Trophoblast cell (in vitro differentiated cells and primary cell): ENCODE data around the gene PRKAB1. TPM values are rescaled to one million over a fixed set of nuclear protein-coding genes. Genes with fewer than 3 reads are reported as not detected.
"Not testable (repeated sequence)": the region's sequence is repeated elsewhere in the genome, so short reads cannot be mapped to it uniquely, and the experiment has no call there.

ENCODE experiments used
- DNase-seq, 2 donors: peaks; one replicate each; pipeline ENCODE4 v3.0.0-alpha.2; 2016
- H2AFZ ChIP-seq: 2 replicates; pipeline ENCODE4 v1.6.1; 2013; ENCODE audit warnings: low read length, moderate library complexity, mild to moderate bottlenecking; ENCODE audit not compliant: insufficient read depth, poor library complexity
- H2AK5ac ChIP-seq: 2 replicates; pipeline ENCODE4 v1.6.1; 2013; ENCODE audit warnings: mild to moderate bottlenecking, low read length
- H2BK120ac ChIP-seq: 2 replicates; pipeline ENCODE4 v1.6.1; 2013; ENCODE audit warnings: low read length, mild to moderate bottlenecking, moderate library complexity; ENCODE audit not compliant: insufficient read depth, poor library complexity
- H2BK12ac ChIP-seq: 2 replicates; pipeline ENCODE4 v1.6.1; 2013; ENCODE audit warnings: mild to moderate bottlenecking, low read length, moderate library complexity
- H2BK5ac ChIP-seq: 2 replicates; pipeline ENCODE4 v1.6.1; 2013; ENCODE audit warnings: low read length, low read depth, moderate library complexity, mild to moderate bottlenecking; ENCODE audit not compliant: poor library complexity
- H3K14ac ChIP-seq: 2 replicates; pipeline ENCODE4 v1.6.1; 2013; ENCODE audit warnings: mild to moderate bottlenecking, low read length
- H3K18ac ChIP-seq: 2 replicates; pipeline ENCODE4 v1.6.1; 2013; ENCODE audit warnings: mild to moderate bottlenecking, low read length
- H3K23ac ChIP-seq: 2 replicates; pipeline ENCODE4 v1.6.1; 2013; ENCODE audit warnings: low read length
- H3K27ac ChIP-seq: 2 replicates; pipeline ENCODE4 v1.5.1; 2013; ENCODE audit warnings: low read depth, mild to moderate bottlenecking, inconsistent platforms, low read length, moderate library complexity
- H3K27me3 ChIP-seq: 2 replicates; pipeline ENCODE4 v1.6.1; 2013; ENCODE audit warnings: inconsistent platforms, mild to moderate bottlenecking, low read length, moderate library complexity; ENCODE audit not compliant: insufficient read depth
- H3K36me3 ChIP-seq, 2 experiments: 1 replicate in 1 of 2; 2 replicates in 1 of 2; pipeline ENCODE4 v1.6.1; 2013; ENCODE audit warnings: low read length in 2 of 2, mild to moderate bottlenecking in 2 of 2, moderate library complexity in 1 of 2; ENCODE audit not compliant: insufficient read depth in 2 of 2, control insufficient read depth in 1 of 2
- H3K4ac ChIP-seq: 2 replicates; pipeline ENCODE4 v1.6.1; 2013; ENCODE audit warnings: low read depth, mild to moderate bottlenecking, low read length, moderate library complexity
- H3K4me1 ChIP-seq, 2 experiments: 1 replicate in 1 of 2; 2 replicates in 1 of 2; pipeline ENCODE4 v1.6.1; 2013; ENCODE audit warnings: low read length in 2 of 2, mild to moderate bottlenecking in 2 of 2, moderate library complexity in 1 of 2; ENCODE audit not compliant: insufficient read depth in 2 of 2, control insufficient read depth in 1 of 2
- H3K4me2 ChIP-seq: 2 replicates; pipeline ENCODE4 v1.6.1; 2013; ENCODE audit warnings: inconsistent platforms, mild to moderate bottlenecking, low read length, moderate library complexity
- H3K4me3 ChIP-seq: 2 replicates; pipeline ENCODE4 v1.5.1; 2013; ENCODE audit warnings: mild to moderate bottlenecking, low read depth, low read length, inconsistent platforms
- H3K79me1 ChIP-seq: one replicate; pipeline ENCODE4 v1.6.1; 2013; ENCODE audit warnings: low read length
- H3K79me2 ChIP-seq: 2 replicates; pipeline ENCODE4 v1.6.1; 2013; ENCODE audit warnings: low read length, mild to moderate bottlenecking; ENCODE audit not compliant: control insufficient read depth, insufficient read depth, poor library complexity
- H3K9ac ChIP-seq: 2 replicates; pipeline ENCODE4 v1.6.1; 2013; ENCODE audit warnings: mild to moderate bottlenecking, low read length
- H3K9me3 ChIP-seq: 2 replicates; pipeline ENCODE4 v1.6.1; 2013; ENCODE audit warnings: low read depth, mild to moderate bottlenecking, control low read depth, inconsistent platforms, low read length; ENCODE audit not compliant: insufficient read depth
- H4K12ac ChIP-seq: 2 replicates; pipeline ENCODE4 v1.6.1; 2013; ENCODE audit warnings: low read depth, mild to moderate bottlenecking, low read length, moderate library complexity
- H4K8ac ChIP-seq: 2 replicates; pipeline ENCODE4 v1.6.1; 2013; ENCODE audit warnings: low read depth, mild to moderate bottlenecking, low read length, moderate library complexity
- H4K91ac ChIP-seq: one replicate; pipeline ENCODE4 v1.6.1; 2013; ENCODE audit warnings: low read depth, mild to moderate bottlenecking, low read length, moderate library complexity
- WGBS: extraction: QIAGEN DNeasy Blood & Tissue Kit; methylation state at CpG from one replicate; pipeline ENCODE4 v1.1.7; 2013; ENCODE audit warnings: missing lambda C conversion rate; ENCODE audit not compliant: insufficient read length, insufficient coverage; ENCODE audit errors: extremely low coverage; 5-methylcytosine and 5-hydroxymethylcytosine counted together
- polyA plus RNA-seq: library from polyadenylated mRNA; stranded (reverse); fragments of 200-250 nt; gene quantifications from 2 replicates; pipeline ENCODE4 v1.2.3, GENCODE V29; 2013

PRKAB1 gene, protein sequence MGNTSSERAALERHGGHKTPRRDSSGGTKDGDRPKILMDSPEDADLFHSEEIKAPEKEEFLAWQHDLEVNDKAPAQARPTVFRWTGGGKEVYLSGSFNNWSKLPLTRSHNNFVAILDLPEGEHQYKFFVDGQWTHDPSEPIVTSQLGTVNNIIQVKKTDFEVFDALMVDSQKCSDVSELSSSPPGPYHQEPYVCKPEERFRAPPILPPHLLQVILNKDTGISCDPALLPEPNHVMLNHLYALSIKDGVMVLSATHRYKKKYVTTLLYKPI
- 18.5 and 20.8 TPM in 2 replicates for polyA plus RNA-seq

DNA sequence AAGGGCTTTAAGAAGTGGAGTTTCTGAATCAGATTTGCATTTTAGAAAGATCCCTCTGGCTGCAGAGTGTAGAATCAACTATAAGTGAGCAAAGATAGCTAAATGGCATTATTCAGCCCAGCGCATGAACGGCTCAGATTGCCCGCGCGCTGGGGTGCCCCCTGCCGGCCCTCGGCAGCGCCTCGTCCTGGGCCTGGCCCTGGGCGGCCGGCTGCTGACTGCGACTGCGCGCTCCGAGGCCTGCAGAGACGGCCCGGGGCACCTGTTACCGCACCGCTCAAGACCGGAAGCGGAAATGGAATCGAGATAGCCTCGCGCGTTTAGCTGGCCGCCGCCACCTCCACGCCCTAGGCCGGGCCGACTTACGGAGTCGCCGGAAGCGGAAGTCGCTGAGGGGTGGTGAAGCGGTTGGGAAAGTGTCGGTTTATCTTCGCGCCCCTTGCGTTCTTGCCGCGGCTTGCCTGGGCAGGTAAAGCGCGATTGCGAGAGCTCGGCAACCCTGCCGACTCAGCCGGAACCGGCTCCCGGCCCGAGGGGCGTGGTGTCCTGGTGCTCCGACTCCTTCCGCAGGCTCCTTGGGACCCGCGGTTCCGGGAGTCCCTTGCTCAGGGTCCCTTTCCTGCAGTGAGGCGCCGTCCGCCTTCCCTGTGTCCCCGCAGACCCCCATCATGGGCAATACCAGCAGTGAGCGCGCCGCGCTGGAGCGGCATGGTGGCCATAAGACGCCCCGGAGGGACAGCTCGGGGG is at the start of gene PRKAB1:
TSS of gene PRKAB1 (plus strand) at position 557 of the 747 bp plus-strand sequence. CDS start at position 669, 112 bp downstream.
- H3K27me3 ChIP-seq: no peaks in the 10 kb centered on the region
- no peak within 1 kb of the TSS for H2BK12ac ChIP-seq
- H3K79me1 ChIP-seq: peaks cover 5% of the 10 kb centered on the region
- H3K36me3 ChIP-seq: peaks cover 3 to 13% of the 10 kb centered on the region in 2 experiments
- peak within 1 kb of the TSS; percentile 98 for H3K4me2 ChIP-seq
- peak within 1 kb of the TSS; percentile 93 for H2AK5ac ChIP-seq
- no CpG with 5 or more reads among the region's 69 CpGs for WGBS
- H3K18ac ChIP-seq: peak within 1 kb of the TSS; percentile 88
- peak within 1 kb of the TSS; percentile 82 for H3K4me3 ChIP-seq
- H2BK120ac ChIP-seq: peak within 1 kb of the TSS; percentile 83
- no peak within 1 kb of the TSS for H3K23ac ChIP-seq
- H3K27ac ChIP-seq: peak within 1 kb of the TSS; percentile 95
- peak within 1 kb of the TSS; percentile 99 for H4K8ac ChIP-seq
- no peaks in the 10 kb centered on the region for H3K4me1 ChIP-seq
- H3K79me2 ChIP-seq: peaks cover 5% of the 10 kb centered on the region
- DNase-seq: peak; percentile 99
- peak within 1 kb of the TSS; percentile 83 for H4K12ac ChIP-seq
- peak within 1 kb of the TSS; percentile 98 for H3K14ac ChIP-seq
- H3K9me3 ChIP-seq: no peaks in the 10 kb centered on the region
- peak within 1 kb of the TSS; percentile 82 for H3K4ac ChIP-seq
- H3K9ac ChIP-seq: peak within 1 kb of the TSS; percentile 77
- peak within 1 kb of the TSS; percentile 70 for H2BK5ac ChIP-seq
- H2AFZ ChIP-seq: peak within 1 kb of the TSS; percentile 96
- peak within 1 kb of the TSS; percentile 95 for H4K91ac ChIP-seq

DNA sequence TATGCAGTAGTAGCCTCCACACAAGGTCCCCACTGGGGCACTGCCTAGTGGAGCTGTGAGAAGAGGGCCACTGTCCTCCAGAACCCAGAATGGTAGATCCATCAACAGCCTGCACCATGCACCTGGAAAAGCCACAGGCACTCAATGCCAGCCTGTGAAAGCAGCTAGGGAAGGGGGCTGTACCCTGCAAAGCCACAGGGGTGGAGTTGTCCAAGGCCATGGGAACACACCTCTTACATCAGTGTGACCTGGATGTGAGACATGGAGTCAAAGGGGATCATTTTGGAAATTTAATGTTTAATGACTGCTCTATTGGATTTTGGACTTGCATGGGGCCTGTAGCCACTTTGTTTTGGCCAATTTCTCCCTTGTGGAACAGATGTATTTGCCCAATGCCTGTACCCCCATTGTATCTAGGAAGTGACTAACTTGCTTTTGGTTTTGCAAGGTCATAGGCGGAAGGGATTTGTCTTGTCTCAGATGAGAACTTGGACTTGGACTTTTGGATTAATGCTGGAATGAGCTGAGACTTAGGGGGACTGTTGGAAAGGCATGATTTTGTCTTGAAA is 49.5 kb upstream of the PRKAB1 start:
- not testable (repeated sequence) for H3K4ac ChIP-seq, H3K9ac ChIP-seq, H2BK120ac ChIP-seq, H3K14ac ChIP-seq, H3K27me3 ChIP-seq, H3K36me3 ChIP-seq, H3K27ac ChIP-seq, DNase-seq, H2BK5ac ChIP-seq, H2AK5ac ChIP-seq, H3K4me3 ChIP-seq, H3K9me3 ChIP-seq, H3K18ac ChIP-seq, H2AFZ ChIP-seq, H4K12ac ChIP-seq, H3K4me1 ChIP-seq, H4K91ac ChIP-seq, H3K79me2 ChIP-seq, H3K4me2 ChIP-seq, H4K8ac ChIP-seq, H2BK12ac ChIP-seq, H3K23ac ChIP-seq, H3K79me1 ChIP-seq
- WGBS: no CpG with 5 or more reads among the region's 1 CpG

DNA sequence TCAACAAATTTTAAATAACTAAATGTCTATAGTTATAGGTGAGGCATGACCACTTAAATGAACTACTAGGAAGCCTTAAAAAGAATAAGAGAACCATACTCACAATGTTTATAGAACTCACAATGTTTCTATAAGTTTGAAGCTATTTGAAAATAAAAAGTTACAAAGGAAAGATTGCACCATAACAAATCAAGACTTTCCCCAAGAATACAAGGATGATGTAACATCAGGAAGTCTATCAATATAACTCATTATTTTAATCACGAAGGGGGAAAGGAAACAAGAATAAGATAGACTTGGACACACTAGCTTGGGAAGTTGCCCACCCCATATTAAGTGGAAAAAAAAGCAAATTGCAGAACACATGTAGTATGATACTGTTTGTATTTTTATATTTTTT is 47.4 kb upstream of the PRKAB1 start:
- Histone ChIP-seq H3K36me3 (no peaks in the 10 kb centered on the region), H3K4me2 (no peak overlapping the region)
- WGBS: no CpG with 5 or more reads among the region's 1 CpG

DNA sequence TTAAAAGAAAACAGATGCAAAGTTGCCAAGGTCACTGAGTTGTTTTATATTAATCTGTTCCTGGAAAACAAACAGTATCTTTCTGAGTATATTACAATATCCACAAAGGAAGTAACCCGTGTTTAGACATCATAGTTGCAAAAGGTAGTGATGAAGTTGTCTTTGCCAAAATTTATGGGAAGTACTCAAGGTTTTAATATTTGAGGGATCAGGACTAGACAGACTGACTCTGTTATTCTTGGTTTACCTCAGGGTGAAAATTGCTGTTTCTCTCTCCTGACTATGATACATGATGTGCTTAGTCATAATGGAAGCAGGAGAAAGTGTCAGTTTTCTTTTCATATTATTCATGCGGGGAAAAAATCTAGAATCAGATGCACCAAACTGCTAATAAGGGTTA is 46.1 kb upstream of the PRKAB1 start:
- Histone ChIP-seq H2BK120ac (no peak overlapping the region), H3K18ac (no peak overlapping the region), H3K79me1 (no peaks in the 10 kb centered on the region), H3K4me1 (no peaks in the 10 kb centered on the region), H3K23ac (no peak overlapping the region), H2BK5ac (no peak overlapping the region), H3K4me3 (no peak overlapping the region), H3K4me2 (no peak overlapping the region), H3K9me3 (no peaks in the 10 kb centered on the region), H3K14ac (no peak overlapping the region), H3K4ac (no peak overlapping the region), H2AFZ (no peak overlapping the region), H2BK12ac (no peak overlapping the region), H4K12ac (no peak overlapping the region), H2AK5ac (no peak overlapping the region), H3K79me2 (no peaks in the 10 kb centered on the region), H4K91ac (no peak overlapping the region), H4K8ac (no peak overlapping the region), H3K27me3 (no peaks in the 10 kb centered on the region), H3K36me3 (no peaks in the 10 kb centered on the region), H3K27ac (no peak overlapping the region), H3K9ac (no peak overlapping the region)
- no peak for DNase-seq
- no CpG with 5 or more reads among the region's 2 CpGs for WGBS

More for the DNA sequence above, 47.4 kb upstream of the PRKAB1 start:
- no peak overlapping the region for H2BK12ac ChIP-seq
- H3K79me2 ChIP-seq: no peaks in the 10 kb centered on the region
- H3K18ac ChIP-seq: no peak overlapping the region
- H3K79me1 ChIP-seq: no peaks in the 10 kb centered on the region
- no peak for DNase-seq
- no peak overlapping the region for H2AFZ ChIP-seq
- no peaks in the 10 kb centered on the region for H3K27me3 ChIP-seq
- no peak overlapping the region for H3K4me3 ChIP-seq
- no peaks in the 10 kb centered on the region for H3K9me3 ChIP-seq
- no peak overlapping the region for H3K23ac ChIP-seq
- H4K91ac ChIP-seq: no peak overlapping the region
- no peak overlapping the region for H3K4ac ChIP-seq
- no peak overlapping the region for H2AK5ac ChIP-seq
- no peak overlapping the region for H4K8ac ChIP-seq
- no peak overlapping the region for H3K27ac ChIP-seq
- no peak overlapping the region for H4K12ac ChIP-seq
- H3K14ac ChIP-seq: no peak overlapping the region
- no peaks in the 10 kb centered on the region for H3K4me1 ChIP-seq
- no peak overlapping the region for H2BK5ac ChIP-seq
- H3K9ac ChIP-seq: no peak overlapping the region
- H2BK120ac ChIP-seq: no peak overlapping the region
